ENCODE data around the gene STK32B.

GRCh38 chr4:5052726-5053425 is 1.6 kb downstream of the STK32B start:
- no peak for TF ChIP-seq CTCF (IDR thresholded peaks at IDR 0.05; ENCODE audit: extremely low read depth in 1 of 2, insufficient read depth in 1 of 2, low read depth in 1 of 2, low read length in 2 of 2)
- TF ChIP-seq POLR2A (IDR thresholded peaks at IDR 0.05; ENCODE audit: low read depth, low read length), result no peak
- no peak for TF ChIP-seq POLR2AphosphoS5 (IDR thresholded peaks at IDR 0.05; ENCODE audit: insufficient read depth, low read depth, low read length)
- no peak for TF ChIP-seq FOS (IDR thresholded peaks at IDR 0.05; ENCODE audit: borderline replicate concordance, insufficient read depth, low read length)
- TF ChIP-seq, protein P1, sequence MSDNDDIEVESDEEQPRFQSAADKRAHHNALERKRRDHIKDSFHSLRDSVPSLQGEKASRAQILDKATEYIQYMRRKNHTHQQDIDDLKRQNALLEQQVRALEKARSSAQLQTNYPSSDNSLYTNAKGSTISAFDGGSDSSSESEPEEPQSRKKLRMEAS (IDR thresholded peaks at IDR 0.05; ENCODE audit: insufficient read depth, insufficient read length), result no peak
- no peak for TF ChIP-seq EZH2 (IDR thresholded peaks at IDR 0.05; ENCODE audit: borderline replicate concordance, low read depth, low read length, severe bottlenecking)
- TF ChIP-seq MYC (IDR thresholded peaks at IDR 0.05; ENCODE audit: low read depth, low read length), result no peak
- TF ChIP-seq JUN (IDR thresholded peaks at IDR 0.05; ENCODE audit: borderline replicate concordance, insufficient read depth, insufficient read length, low read depth), result no peak
- TF ChIP-seq GATA2 (IDR thresholded peaks at IDR 0.05; ENCODE audit: insufficient read depth, insufficient read length, low read depth, low read length), result no peak

Measured in endothelial cell of umbilical vein (primary cell).